ENCODE data around the gene TP53INP2.
"Not testable (repeated sequence)": the region's sequence is repeated elsewhere in the genome, so short reads cannot be mapped to it uniquely, and the experiment has no call there.

The TP53INP2 gene

GRCh38 chr20:34717230-34718095 is 13.3 kb downstream of the TP53INP2 start:
- H3K4me3 ChIP-seq (ENCODE audit: low read depth, low read length): no peak overlapping the region
- TF ChIP-seq, protein P1, sequence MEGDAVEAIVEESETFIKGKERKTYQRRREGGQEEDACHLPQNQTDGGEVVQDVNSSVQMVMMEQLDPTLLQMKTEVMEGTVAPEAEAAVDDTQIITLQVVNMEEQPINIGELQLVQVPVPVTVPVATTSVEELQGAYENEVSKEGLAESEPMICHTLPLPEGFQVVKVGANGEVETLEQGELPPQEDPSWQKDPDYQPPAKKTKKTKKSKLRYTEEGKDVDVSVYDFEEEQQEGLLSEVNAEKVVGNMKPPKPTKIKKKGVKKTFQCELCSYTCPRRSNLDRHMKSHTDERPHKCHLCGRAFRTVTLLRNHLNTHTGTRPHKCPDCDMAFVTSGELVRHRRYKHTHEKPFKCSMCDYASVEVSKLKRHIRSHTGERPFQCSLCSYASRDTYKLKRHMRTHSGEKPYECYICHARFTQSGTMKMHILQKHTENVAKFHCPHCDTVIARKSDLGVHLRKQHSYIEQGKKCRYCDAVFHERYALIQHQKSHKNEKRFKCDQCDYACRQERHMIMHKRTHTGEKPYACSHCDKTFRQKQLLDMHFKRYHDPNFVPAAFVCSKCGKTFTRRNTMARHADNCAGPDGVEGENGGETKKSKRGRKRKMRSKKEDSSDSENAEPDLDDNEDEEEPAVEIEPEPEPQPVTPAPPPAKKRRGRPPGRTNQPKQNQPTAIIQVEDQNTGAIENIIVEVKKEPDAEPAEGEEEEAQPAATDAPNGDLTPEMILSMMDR (IDR thresholded peaks at IDR 0.05; ENCODE audit: control insufficient read depth, extremely low read depth, insufficient read depth): no peak
- DNase-seq (ENCODE audit: low read depth): no peak

DNA sequence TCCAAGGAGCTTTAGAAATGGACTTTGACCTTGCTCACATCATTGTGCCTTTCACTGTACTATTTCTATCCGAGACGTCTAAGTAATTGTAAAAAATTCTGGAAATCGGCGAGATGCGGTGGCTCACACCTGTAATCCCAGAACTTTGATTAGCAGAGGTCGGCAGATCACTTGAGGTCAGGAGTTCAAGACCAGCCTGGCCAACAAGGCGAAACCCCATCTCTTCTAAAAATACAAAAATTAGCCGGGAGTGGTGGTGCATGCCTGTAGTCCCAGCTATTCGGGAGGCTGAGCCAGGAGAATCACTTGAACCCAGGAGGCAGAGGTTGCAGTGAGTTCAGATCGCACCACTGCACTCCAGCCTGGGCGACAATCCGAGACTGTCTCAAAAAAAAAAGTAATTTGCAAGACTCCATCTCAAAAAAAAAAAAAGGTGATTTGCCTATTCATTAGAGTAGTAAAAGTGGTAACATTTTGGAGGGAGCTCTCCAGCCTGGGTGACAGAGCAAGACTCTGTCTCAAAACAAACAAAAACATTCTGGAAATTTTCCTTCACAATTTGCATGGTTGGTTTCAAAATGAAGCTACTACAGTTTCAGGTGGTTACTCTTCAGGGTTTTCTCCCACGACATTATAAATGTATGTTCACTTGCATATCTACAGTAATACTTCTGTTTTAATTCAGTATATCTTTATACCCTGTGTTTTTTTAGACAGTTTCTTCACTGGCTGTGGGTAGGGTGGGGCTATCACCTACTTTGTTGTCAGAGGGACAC is 15.3 kb downstream of the TP53INP2 start:
- not testable (repeated sequence) for DNase-seq (ENCODE audit: low read depth); H3K4me3 ChIP-seq (ENCODE audit: low read depth, low read length)

GRCh38 chr20:34720266-34720665 is 16.1 kb downstream of the TP53INP2 start:
- TF ChIP-seq, protein P1 (IDR thresholded peaks at IDR 0.05; ENCODE audit: control insufficient read depth, extremely low read depth, insufficient read depth): no peak
- no peak for DNase-seq (ENCODE audit: low read depth)
- H3K4me3 ChIP-seq (ENCODE audit: low read depth, low read length): no peak overlapping the region

- DNase-seq (ENCODE audit: low read depth); H3K4me3 ChIP-seq (ENCODE audit: low read depth, low read length): not testable (repeated sequence)
These were observed 18.4 kb downstream of the TP53INP2 start for GRCh38 chr20:34722560-34722959.

GRCh38 chr20:34724172-34724571 is 20.0 kb downstream of the TP53INP2 start:
- TF ChIP-seq, protein P1 (IDR thresholded peaks at IDR 0.05; ENCODE audit: control insufficient read depth, extremely low read depth, insufficient read depth): no peak
- H3K4me3 ChIP-seq (ENCODE audit: low read depth, low read length): no peak overlapping the region
- DNase-seq (ENCODE audit: low read depth): no peak

GRCh38 chr20:34729416-34729815 is 25.3 kb downstream of the TP53INP2 start:
- no peak overlapping the region for H3K4me3 ChIP-seq (ENCODE audit: low read depth, low read length)
- DNase-seq (ENCODE audit: low read depth): no peak
- TF ChIP-seq, protein P1 (IDR thresholded peaks at IDR 0.05; ENCODE audit: control insufficient read depth, extremely low read depth, insufficient read depth): no peak

- TF ChIP-seq, protein P1 (IDR thresholded peaks at IDR 0.05; ENCODE audit: control insufficient read depth, extremely low read depth, insufficient read depth): no peak
- no peak overlapping the region for H3K4me3 ChIP-seq (ENCODE audit: low read depth, low read length)
- no peak for DNase-seq (ENCODE audit: low read depth)
These were observed 28.4 kb downstream of the TP53INP2 start for GRCh38 chr20:34732523-34732922.

Data from LNCaP clone FGC (cell line).